Suprapubic skin (tissue), 4 donors: ENCODE results near the gene NUCB1. TPM values are rescaled to one million over a fixed set of nuclear protein-coding genes. Genes with fewer than 3 reads are reported as not detected.

ENCODE experiments used
- DNase-seq, 2 donors: peaks; one replicate each; pipeline ENCODE4 v3.0.0-alpha.2; 2019; ENCODE audit warnings: low spot score in 2 of 2
- H3K27ac ChIP-seq: fragments of 200-600 bp; sonication (generic); one replicate; pipeline ENCODE4 v1.5.1; 2019
- H3K27me3 ChIP-seq: fragments of 200-600 bp; sonication (generic); one replicate; pipeline ENCODE4 v1.5.1; 2019
- H3K36me3 ChIP-seq: fragments of 200-600 bp; sonication (generic); one replicate; pipeline ENCODE4 v1.5.1; 2019
- H3K4me1 ChIP-seq: fragments of 200-600 bp; sonication (generic); one replicate; pipeline ENCODE4 v1.5.1; 2019
- H3K4me3 ChIP-seq: fragments of 200-600 bp; sonication (generic); one replicate; pipeline ENCODE4 v1.5.1; 2019; ENCODE audit warnings: mild to moderate bottlenecking
- H3K9me3 ChIP-seq: fragments of 200-600 bp; sonication (generic); one replicate; pipeline ENCODE4 v1.5.1; 2019
- EP300 ChIP-seq: sonication (generic); formaldehyde crosslinking; IDR thresholded peaks from one replicate; pipeline ENCODE4 v1.6.1; 2017; ENCODE audit warnings: antibody characterized with exemption
- POLR2A ChIP-seq, 2 donors: fragments of 450-650 bp; IDR thresholded peaks; one replicate each; pipeline ENCODE4 v1.6.1; 2017; ENCODE audit warnings: antibody characterized with exemption in 2 of 2, mild to moderate bottlenecking in 2 of 2, moderate library complexity in 2 of 2
- POLR2AphosphoS5 ChIP-seq, 3 donors: sonication (generic); formaldehyde crosslinking; IDR thresholded peaks; one replicate each; pipeline ENCODE4 v1.6.1; 2017; ENCODE audit warnings: antibody characterized with exemption in 3 of 3
- WGBS: methylation state at CpG from one replicate; pipeline ENCODE4 v1.1.5; 2018; 5-methylcytosine and 5-hydroxymethylcytosine counted together
- total RNA-seq, 4 donors: library from RNA; depleted of rRNA; stranded (reverse); fragments of >200 nt; gene quantifications; one replicate each; pipeline ENCODE4 v1.1.0, GENCODE V29; 2016
- TF ChIP-seq, protein P1 (sequence below), 2 donors: fragments of 200-600 bp in 1 of 2; fragments of 450-650 bp in 1 of 2; sonication (generic) in 1 of 2; IDR thresholded peaks; one replicate each; pipeline ENCODE4 v1.5.1; 2016 to 2019; ENCODE audit warnings: antibody characterized with exemption in 2 of 2, mild to moderate bottlenecking in 1 of 2, moderate library complexity in 1 of 2

Gene NUCB1
- total RNA-seq: 100 to 1,000 TPM; 132 to 220 (median 204) TPM

DNA sequence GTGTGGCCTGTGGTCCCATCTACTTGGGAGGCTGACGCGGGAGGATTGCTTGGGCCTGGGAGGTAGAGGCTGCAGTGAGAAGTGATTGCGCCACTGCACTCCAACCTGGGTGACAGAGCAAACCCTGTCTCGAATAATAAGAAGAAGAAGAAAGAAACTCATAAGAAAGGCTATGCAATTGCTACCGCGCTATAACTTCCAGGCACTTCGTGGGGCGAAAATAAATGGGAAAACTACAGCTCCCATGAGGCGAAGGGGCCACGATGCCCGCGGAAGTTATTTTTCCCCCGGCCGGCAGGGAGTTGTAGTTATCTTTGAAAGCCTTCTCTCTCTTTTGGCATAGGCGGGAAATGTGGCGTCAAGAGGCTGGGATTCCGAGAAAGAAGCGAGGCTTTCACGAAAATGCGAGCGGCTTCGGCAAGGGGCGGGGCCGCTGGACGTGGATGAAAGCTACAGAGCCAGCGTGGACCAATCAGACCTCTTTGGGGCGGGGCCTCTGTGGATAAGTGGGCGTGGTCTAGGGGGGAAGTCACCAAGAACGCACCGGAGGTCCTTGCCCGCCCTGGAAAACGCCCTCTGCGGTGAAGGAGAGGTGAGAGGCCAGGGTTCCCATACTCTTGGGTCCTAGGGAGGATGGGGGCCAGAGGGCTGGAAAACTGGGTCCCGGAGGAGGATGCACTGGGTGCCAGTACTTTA is at the start of gene NUCB1:
NUCB1 (plus strand) TSS at position 532 of the 696 bp plus-strand sequence. CDS start 485 bp downstream, outside the sequence.
- Histone ChIP-seq H3K36me3 (peaks cover 11% of the 10 kb centered on the region), H3K9me3 (no peaks in the 10 kb centered on the region), H3K27me3 (no peaks in the 10 kb centered on the region), H3K27ac (peak within 1 kb of the TSS; percentile 86), H3K4me1 (peaks cover 38% of the 10 kb centered on the region), H3K4me3 (peak within 1 kb of the TSS; percentile 78)
- 7% methylated on average over 34 of the region's 34 CpGs for WGBS
- peak in 1 of 2 donors; percentile 58 for TF ChIP-seq POLR2A (IDR thresholded peaks at IDR 0.05)
- peak; percentile 32 for TF ChIP-seq EP300
- TF ChIP-seq, protein P1, sequence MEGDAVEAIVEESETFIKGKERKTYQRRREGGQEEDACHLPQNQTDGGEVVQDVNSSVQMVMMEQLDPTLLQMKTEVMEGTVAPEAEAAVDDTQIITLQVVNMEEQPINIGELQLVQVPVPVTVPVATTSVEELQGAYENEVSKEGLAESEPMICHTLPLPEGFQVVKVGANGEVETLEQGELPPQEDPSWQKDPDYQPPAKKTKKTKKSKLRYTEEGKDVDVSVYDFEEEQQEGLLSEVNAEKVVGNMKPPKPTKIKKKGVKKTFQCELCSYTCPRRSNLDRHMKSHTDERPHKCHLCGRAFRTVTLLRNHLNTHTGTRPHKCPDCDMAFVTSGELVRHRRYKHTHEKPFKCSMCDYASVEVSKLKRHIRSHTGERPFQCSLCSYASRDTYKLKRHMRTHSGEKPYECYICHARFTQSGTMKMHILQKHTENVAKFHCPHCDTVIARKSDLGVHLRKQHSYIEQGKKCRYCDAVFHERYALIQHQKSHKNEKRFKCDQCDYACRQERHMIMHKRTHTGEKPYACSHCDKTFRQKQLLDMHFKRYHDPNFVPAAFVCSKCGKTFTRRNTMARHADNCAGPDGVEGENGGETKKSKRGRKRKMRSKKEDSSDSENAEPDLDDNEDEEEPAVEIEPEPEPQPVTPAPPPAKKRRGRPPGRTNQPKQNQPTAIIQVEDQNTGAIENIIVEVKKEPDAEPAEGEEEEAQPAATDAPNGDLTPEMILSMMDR (IDR thresholded peaks at IDR 0.05): peak in 1 of 2 donors; percentile 20
- peak in 1 of 3 donors; percentile 49 for TF ChIP-seq POLR2AphosphoS5 (IDR thresholded peaks at IDR 0.05)
- DNase-seq: peak; percentile 100

DNA sequence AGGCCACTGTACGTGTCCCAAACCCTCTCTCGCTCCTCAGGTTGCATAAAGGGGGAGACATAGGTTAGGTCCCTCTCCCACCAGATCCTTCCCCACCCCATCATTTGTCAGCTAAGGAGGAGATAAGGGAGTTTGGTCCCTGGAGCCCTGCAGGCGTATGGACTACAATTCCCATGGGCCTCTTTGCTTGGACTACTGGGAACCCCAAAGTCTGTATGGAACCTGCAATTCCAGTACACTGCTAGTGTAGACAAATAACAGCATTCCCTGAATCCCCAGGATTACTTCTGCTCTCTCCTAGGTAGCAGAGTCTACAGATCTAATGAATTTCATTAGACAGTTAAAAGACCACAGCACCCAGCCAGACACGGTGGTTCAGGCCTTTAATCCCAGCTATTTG is 47.8 kb upstream of the NUCB1 start:
- WGBS: 86% methylated on average over 3 of the region's 4 CpGs
- Histone ChIP-seq H3K4me3 (no peak overlapping the region), H3K4me1 (no peaks in the 10 kb centered on the region), H3K9me3 (no peaks in the 10 kb centered on the region), H3K27me3 (no peaks in the 10 kb centered on the region), H3K27ac (no peak overlapping the region), H3K36me3 (peaks cover 6% of the 10 kb centered on the region)
- no peak for TF ChIP-seq POLR2A (IDR thresholded peaks at IDR 0.05)
- TF ChIP-seq EP300: no peak
- no peak for TF ChIP-seq POLR2AphosphoS5 (IDR thresholded peaks at IDR 0.05)
- TF ChIP-seq, protein P1 (IDR thresholded peaks at IDR 0.05): no peak
- DNase-seq: no peak

DNA sequence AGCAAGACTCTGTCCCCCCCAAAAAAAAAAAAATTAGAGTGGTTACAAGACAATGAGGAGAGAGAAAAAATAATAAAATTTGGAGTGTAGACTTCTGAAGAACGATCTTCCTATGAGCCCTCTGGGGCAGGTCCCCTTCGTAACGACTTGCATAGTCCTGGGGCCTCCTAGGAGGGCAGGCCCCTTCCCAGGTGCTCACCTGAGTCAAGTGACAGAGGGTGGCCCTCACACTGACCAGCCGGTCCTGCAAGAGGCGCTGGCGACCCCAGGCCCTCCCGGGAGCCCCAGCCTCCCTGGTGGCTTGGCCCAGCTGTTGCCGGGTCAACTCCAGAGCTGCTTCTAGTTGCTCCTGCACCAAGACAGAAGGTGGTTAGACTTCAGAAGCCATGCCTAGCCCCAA is 46.6 kb upstream of the NUCB1 start:
- Histone ChIP-seq H3K9me3 (no peaks in the 10 kb centered on the region), H3K4me3 (no peak overlapping the region), H3K27ac (no peak overlapping the region), H3K36me3 (no peaks in the 10 kb centered on the region), H3K4me1 (no peaks in the 10 kb centered on the region), H3K27me3 (no peaks in the 10 kb centered on the region)
- DNase-seq: no peak
- 90% methylated on average over 8 of the region's 8 CpGs for WGBS
- TF ChIP-seq POLR2A (IDR thresholded peaks at IDR 0.05) (no peak), POLR2AphosphoS5 (IDR thresholded peaks at IDR 0.05) (no peak), EP300 (no peak)
- TF ChIP-seq, protein P1 (IDR thresholded peaks at IDR 0.05): no peak

DNA sequence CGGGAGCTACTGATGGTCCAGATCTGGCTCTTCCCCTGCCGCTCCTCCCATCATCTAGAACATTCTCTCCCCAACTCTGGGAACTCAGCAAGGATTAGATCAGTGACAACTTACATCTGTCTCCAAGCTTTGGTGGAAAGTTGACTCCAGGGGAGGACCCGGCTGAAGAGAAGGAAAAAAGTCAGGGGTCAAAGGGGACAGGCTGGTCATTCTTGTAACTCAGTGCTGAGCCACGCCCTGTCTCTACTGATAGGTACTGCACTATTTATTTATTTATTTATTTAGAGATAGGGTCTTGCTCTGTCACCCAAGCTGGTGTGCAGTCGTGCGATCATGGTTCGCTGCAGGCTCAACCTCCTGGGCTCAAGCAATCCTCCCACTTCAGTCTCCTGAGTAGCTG is 46.0 kb upstream of the NUCB1 start:
- no peaks in the 10 kb centered on the region for H3K27me3 ChIP-seq
- TF ChIP-seq POLR2A (IDR thresholded peaks at IDR 0.05) (no peak), EP300 (no peak), POLR2AphosphoS5 (IDR thresholded peaks at IDR 0.05) (no peak)
- TF ChIP-seq, protein P1 (IDR thresholded peaks at IDR 0.05): no peak
- no peak overlapping the region for H3K27ac ChIP-seq
- no peak for DNase-seq
- no peak overlapping the region for H3K4me3 ChIP-seq
- WGBS: 92% methylated on average over 7 of the region's 7 CpGs
- H3K9me3 ChIP-seq: no peaks in the 10 kb centered on the region
- H3K36me3 ChIP-seq: no peaks in the 10 kb centered on the region
- no peaks in the 10 kb centered on the region for H3K4me1 ChIP-seq

DNA sequence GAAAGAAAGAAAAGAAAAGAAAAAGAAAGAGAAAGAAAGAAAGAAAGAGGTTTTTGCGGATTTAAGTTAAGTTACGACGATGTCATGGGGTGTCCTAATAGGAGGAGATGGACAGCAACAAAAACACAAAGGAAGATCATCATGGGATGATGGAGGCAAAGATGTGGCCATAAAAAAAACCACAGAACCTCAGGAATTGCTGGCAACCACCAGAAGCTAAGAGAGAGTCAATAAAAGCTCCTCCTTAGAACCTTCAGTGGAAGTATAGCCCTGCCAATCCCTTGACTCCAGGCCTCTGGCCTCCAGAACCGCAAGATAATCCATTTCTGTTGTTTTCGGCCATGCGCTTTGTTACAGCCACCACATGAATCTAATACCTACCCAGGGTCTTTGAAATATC is 43.2 kb upstream of the NUCB1 start:
- Histone ChIP-seq H3K27ac (no peak overlapping the region), H3K36me3 (peaks cover 12% of the 10 kb centered on the region), H3K27me3 (no peaks in the 10 kb centered on the region), H3K9me3 (no peaks in the 10 kb centered on the region), H3K4me3 (no peak overlapping the region), H3K4me1 (no peaks in the 10 kb centered on the region)
- DNase-seq: no peak
- no peak for TF ChIP-seq POLR2A (IDR thresholded peaks at IDR 0.05)
- TF ChIP-seq, protein P1 (IDR thresholded peaks at IDR 0.05): no peak
- TF ChIP-seq POLR2AphosphoS5 (IDR thresholded peaks at IDR 0.05): no peak
- TF ChIP-seq EP300: no peak
- 96% methylated on average over 6 of the region's 6 CpGs for WGBS
